ENCODE data around the gene ALDH1A1.

Gene ALDH1A1

DNA sequence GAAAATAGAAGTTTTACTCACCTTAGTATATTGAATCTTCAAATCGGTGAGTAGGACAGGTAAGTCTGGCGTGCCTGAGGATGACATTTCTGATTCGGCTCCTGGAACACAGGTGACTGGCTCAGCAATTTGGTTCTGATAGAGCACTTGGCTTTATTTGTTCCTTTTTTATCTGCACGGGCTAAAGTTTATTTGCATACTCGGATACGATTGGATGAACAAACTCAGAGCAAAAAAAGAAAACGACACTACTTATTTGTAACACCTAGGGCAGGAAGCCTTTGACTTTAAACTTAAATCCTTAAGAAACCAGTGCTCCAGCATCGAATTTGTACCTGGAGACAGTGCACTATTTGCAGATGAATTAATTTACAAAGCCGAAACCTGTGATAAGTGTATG, at the start of gene ALDH1A1:
ALDH1A1 (minus strand) TSS at position 140 of the 400 bp plus-strand sequence; CDS start at position 87, 53 bp downstream.
- no peak for ATAC-seq
- TF ChIP-seq, protein P1, sequence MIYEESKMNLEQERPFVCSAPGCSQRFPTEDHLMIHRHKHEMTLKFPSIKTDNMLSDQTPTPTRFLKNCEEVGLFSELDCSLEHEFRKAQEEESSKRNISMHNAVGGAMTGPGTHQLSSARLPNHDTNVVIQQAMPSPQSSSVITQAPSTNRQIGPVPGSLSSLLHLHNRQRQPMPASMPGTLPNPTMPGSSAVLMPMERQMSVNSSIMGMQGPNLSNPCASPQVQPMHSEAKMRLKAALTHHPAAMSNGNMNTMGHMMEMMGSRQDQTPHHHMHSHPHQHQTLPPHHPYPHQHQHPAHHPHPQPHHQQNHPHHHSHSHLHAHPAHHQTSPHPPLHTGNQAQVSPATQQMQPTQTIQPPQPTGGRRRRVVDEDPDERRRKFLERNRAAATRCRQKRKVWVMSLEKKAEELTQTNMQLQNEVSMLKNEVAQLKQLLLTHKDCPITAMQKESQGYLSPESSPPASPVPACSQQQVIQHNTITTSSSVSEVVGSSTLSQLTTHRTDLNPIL (CRISPR knock-in tag; IDR thresholded peaks at IDR 0.05; ENCODE audit: low read depth) = no peak
- TF ChIP-seq, protein P2, sequence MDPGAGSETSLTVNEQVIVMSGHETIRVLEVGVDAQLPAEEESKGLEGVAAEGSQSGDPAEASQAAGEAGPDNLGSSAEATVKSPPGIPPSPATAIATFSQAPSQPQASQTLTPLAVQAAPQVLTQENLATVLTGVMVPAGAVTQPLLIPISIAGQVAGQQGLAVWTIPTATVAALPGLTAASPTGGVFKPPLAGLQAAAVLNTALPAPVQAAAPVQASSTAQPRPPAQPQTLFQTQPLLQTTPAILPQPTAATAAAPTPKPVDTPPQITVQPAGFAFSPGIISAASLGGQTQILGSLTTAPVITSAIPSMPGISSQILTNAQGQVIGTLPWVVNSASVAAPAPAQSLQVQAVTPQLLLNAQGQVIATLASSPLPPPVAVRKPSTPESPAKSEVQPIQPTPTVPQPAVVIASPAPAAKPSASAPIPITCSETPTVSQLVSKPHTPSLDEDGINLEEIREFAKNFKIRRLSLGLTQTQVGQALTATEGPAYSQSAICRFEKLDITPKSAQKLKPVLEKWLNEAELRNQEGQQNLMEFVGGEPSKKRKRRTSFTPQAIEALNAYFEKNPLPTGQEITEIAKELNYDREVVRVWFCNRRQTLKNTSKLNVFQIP (CRISPR knock-in tag; IDR thresholded peaks at IDR 0.05; ENCODE audit: borderline replicate concordance, low read depth) = no peak
- TF ChIP-seq ISL1 (CRISPR knock-in tag; IDR thresholded peaks at IDR 0.05) = no peak
- TF ChIP-seq ZNF70 (CRISPR knock-in tag; IDR thresholded peaks at IDR 0.05) = no peak
- TF ChIP-seq BACH2 (CRISPR knock-in tag; IDR thresholded peaks at IDR 0.05; ENCODE audit: borderline replicate concordance) = no peak
- no peak for TF ChIP-seq TOX (CRISPR knock-in tag; IDR thresholded peaks at IDR 0.05; ENCODE audit: borderline replicate concordance)
- no peak for TF ChIP-seq GLIS3 (CRISPR knock-in tag; IDR thresholded peaks at IDR 0.05)
- TF ChIP-seq ARNTL (CRISPR knock-in tag; IDR thresholded peaks at IDR 0.05; ENCODE audit: borderline replicate concordance, low read depth) = no peak

DNA sequence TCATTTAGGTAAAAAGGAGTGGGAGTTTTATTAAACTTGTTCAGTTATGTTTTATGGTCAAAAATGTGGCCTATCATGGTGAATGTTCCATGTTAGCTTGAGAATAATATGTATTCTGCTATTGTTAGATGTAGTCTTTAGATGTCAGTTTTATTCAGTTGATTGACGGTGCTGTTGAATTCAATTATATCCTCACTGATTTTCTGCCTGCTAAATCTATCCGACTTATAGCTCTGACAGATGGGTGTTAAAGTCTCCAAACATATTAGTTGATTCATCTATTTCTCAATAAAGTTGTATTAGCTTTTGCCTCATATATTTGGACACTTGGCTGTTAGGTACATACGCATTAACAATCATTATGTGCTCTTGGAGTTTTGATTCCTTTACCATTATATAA, 49.0 kb upstream of the ALDH1A1 start:
- no peak for ATAC-seq
- TF ChIP-seq PPARA (CRISPR knock-in tag; IDR thresholded peaks at IDR 0.05; ENCODE audit: borderline replicate concordance) (no peak), ZFP30 (CRISPR knock-in tag; IDR thresholded peaks at IDR 0.05) (no peak), ARNTL (CRISPR knock-in tag; IDR thresholded peaks at IDR 0.05; ENCODE audit: borderline replicate concordance, low read depth) (no peak), GLIS3 (CRISPR knock-in tag; IDR thresholded peaks at IDR 0.05) (no peak), RARB (CRISPR knock-in tag; IDR thresholded peaks at IDR 0.05) (no peak), TCF4 (CRISPR knock-in tag; IDR thresholded peaks at IDR 0.05; ENCODE audit: borderline replicate concordance) (no peak)
- TF ChIP-seq, protein P3, sequence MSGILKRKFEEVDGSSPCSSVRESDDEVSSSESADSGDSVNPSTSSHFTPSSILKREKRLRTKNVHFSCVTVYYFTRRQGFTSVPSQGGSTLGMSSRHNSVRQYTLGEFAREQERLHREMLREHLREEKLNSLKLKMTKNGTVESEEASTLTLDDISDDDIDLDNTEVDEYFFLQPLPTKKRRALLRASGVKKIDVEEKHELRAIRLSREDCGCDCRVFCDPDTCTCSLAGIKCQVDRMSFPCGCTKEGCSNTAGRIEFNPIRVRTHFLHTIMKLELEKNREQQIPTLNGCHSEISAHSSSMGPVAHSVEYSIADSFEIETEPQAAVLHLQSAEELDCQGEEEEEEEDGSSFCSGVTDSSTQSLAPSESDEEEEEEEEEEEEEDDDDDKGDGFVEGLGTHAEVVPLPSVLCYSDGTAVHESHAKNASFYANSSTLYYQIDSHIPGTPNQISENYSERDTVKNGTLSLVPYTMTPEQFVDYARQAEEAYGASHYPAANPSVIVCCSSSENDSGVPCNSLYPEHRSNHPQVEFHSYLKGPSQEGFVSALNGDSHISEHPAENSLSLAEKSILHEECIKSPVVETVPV (CRISPR knock-in tag; IDR thresholded peaks at IDR 0.05) = no peak

DNA sequence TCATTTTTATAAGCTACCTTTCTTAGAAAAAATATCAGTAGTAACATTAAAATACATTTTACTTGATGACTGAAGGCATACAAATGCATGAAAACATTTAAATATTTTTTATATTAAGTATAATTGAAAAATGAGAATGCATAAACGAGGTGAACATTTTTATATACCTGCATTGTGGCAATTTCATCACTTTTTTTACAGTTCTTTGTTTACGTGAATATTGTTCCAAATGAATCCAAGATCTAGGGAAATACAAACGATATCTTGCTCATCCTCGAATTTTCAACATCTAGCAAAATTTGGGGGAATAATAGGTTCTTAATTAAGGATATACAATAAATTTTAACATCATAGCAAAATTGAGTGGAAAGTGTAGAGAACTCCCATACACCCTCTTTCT, 45.5 kb upstream of the ALDH1A1 start:
- ATAC-seq = no peak
- TF ChIP-seq ARNTL (CRISPR knock-in tag; IDR thresholded peaks at IDR 0.05; ENCODE audit: borderline replicate concordance, low read depth) (no peak), ZFP30 (CRISPR knock-in tag; IDR thresholded peaks at IDR 0.05) (no peak)
- TF ChIP-seq, protein P3 (CRISPR knock-in tag; IDR thresholded peaks at IDR 0.05) = no peak

DNA sequence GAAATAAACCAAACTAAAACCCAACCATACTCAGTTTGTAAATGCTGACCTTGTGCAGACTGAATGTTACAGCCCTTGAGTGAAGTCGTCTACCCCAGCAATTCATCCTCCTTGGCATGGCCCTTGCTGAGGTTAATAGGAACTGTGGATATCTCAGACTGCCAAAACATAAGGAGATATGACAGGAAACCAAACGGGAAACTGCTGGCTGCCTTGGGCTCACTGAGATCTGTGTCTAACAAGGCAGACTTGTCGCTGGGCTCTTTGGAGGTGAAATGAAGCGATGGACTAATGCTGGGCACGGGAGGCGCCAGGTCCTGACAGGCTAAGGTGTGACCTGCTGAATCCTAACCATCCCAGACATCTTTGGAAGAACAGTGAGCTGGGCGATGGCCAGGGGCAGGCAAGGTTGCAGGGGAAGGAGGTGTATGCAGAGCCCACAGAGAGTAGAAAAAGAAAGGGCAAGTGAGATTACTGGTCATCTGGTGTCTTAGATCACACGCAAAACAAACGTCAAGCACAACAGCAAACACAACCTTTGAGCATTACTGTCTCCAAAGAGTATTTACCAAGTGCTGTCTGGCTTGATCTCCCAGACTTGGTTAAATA, 44.6 kb upstream of the ALDH1A1 start:
- ATAC-seq = no peak

DNA sequence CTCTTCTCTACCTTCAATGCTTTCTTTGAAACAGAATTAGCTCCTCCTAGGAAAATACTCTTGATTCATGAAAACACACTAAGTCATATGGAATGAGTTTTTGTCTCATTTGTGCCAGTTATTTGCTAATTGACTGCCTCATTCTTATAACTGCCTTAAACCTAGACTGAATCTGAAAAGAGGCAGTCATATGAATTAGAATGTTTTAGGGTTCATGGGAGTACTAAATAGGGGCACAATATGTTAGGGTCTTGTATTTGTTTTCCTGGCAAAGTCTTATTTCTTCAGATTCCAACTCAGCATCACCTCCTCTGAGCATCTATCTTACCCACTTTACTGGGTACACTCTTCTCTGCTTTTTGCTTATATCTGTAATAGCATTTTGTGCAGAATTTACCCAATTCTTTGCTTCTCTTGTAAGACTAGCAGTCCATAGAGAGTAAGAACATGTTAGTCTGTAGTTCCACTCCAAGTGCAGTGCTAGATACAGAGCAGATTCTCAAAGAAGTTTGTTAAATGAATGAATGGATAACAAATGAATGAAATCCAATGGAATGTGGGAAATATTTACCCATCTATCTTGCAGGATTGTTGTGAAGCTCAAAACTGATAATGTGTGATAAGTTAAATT, 43.9 kb upstream of the ALDH1A1 start:
- no peak for ATAC-seq
- TF ChIP-seq, protein P4, sequence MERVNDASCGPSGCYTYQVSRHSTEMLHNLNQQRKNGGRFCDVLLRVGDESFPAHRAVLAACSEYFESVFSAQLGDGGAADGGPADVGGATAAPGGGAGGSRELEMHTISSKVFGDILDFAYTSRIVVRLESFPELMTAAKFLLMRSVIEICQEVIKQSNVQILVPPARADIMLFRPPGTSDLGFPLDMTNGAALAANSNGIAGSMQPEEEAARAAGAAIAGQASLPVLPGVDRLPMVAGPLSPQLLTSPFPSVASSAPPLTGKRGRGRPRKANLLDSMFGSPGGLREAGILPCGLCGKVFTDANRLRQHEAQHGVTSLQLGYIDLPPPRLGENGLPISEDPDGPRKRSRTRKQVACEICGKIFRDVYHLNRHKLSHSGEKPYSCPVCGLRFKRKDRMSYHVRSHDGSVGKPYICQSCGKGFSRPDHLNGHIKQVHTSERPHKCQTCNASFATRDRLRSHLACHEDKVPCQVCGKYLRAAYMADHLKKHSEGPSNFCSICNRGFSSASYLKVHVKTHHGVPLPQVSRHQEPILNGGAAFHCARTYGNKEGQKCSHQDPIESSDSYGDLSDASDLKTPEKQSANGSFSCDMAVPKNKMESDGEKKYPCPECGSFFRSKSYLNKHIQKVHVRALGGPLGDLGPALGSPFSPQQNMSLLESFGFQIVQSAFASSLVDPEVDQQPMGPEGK (CRISPR knock-in tag; IDR thresholded peaks at IDR 0.05; ENCODE audit: borderline replicate concordance) = no peak
- TF ChIP-seq, protein P2 (CRISPR knock-in tag; IDR thresholded peaks at IDR 0.05; ENCODE audit: borderline replicate concordance, low read depth) = no peak
- no peak for TF ChIP-seq ZNF565 (CRISPR knock-in tag; conservative IDR thresholded peaks at IDR 0.05; ENCODE audit: low read depth)
- no peak for TF ChIP-seq ZNF70 (CRISPR knock-in tag; IDR thresholded peaks at IDR 0.05)
- TF ChIP-seq, protein P1 (CRISPR knock-in tag; IDR thresholded peaks at IDR 0.05; ENCODE audit: low read depth) = no peak
- no peak for TF ChIP-seq RARB (CRISPR knock-in tag; IDR thresholded peaks at IDR 0.05)
- no peak for TF ChIP-seq CSDC2 (CRISPR knock-in tag; IDR thresholded peaks at IDR 0.05)

More for the DNA sequence above, 44.6 kb upstream of the ALDH1A1 start:
- TF ChIP-seq ZNF70 (CRISPR knock-in tag; IDR thresholded peaks at IDR 0.05) (no peak), TCF4 (CRISPR knock-in tag; IDR thresholded peaks at IDR 0.05; ENCODE audit: borderline replicate concordance) (no peak), ZNF8 (CRISPR knock-in tag; IDR thresholded peaks at IDR 0.05) (no peak), CSDC2 (CRISPR knock-in tag; IDR thresholded peaks at IDR 0.05) (no peak), ZFP3 (CRISPR knock-in tag; IDR thresholded peaks at IDR 0.05) (no peak)
